Breast epithelium (tissue), 3 donors: Measurements from ENCODE around the gene STIP1.

Experiments
- POLR2AphosphoS5 ChIP-seq, 3 donors: sonication (generic); formaldehyde crosslinking; IDR thresholded peaks; one replicate each; pipeline ENCODE4 v1.6.1; 2017; ENCODE audit warnings: antibody characterized with exemption in 3 of 3
- TF ChIP-seq, protein P1 (sequence below), 3 donors: fragments of 450-650 bp; IDR thresholded peaks; one replicate each; pipeline ENCODE4 v1.5.1; 2016 to 2017; ENCODE audit warnings: antibody characterized with exemption in 3 of 3, mild to moderate bottlenecking in 3 of 3, moderate library complexity in 3 of 3

- TF ChIP-seq POLR2AphosphoS5 (IDR thresholded peaks at IDR 0.05) = no peak
- TF ChIP-seq, protein P1, sequence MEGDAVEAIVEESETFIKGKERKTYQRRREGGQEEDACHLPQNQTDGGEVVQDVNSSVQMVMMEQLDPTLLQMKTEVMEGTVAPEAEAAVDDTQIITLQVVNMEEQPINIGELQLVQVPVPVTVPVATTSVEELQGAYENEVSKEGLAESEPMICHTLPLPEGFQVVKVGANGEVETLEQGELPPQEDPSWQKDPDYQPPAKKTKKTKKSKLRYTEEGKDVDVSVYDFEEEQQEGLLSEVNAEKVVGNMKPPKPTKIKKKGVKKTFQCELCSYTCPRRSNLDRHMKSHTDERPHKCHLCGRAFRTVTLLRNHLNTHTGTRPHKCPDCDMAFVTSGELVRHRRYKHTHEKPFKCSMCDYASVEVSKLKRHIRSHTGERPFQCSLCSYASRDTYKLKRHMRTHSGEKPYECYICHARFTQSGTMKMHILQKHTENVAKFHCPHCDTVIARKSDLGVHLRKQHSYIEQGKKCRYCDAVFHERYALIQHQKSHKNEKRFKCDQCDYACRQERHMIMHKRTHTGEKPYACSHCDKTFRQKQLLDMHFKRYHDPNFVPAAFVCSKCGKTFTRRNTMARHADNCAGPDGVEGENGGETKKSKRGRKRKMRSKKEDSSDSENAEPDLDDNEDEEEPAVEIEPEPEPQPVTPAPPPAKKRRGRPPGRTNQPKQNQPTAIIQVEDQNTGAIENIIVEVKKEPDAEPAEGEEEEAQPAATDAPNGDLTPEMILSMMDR (IDR thresholded peaks at IDR 0.05) = no peak
Observed at GRCh38 chr11:64223001-64223651, 37.2 kb downstream of the STIP1 start.
